K562 (cell line): ENCODE data around the gene CAST. TPM values are rescaled to one million over a fixed set of nuclear protein-coding genes. Genes with fewer than 3 reads are reported as not detected.

Experiments
- ADNP ChIP-seq: fragments of 200-800 bp; sonication (Bioruptor generic); IDR thresholded peaks from 2 replicates; pipeline ENCODE4 v1.6.1; 2016; ENCODE audit warnings: missing genetic modification characterization, missing compliant biosample characterization
- ARID1B ChIP-seq: fragments of 450-650 bp; IDR thresholded peaks from 2 replicates; pipeline ENCODE4 v1.6.1; 2016; ENCODE audit warnings: antibody characterized with exemption, mild to moderate bottlenecking, inconsistent platforms
- EP300 ChIP-seq: IDR thresholded peaks from 2 replicates; pipeline ENCODE4 v1.6.1; 2012; ENCODE audit warnings: low read length, improper control_type of control experiment
- HDGF ChIP-seq: fragments of 450-650 bp; IDR thresholded peaks from 2 replicates; pipeline ENCODE4 v1.6.1; 2016
- KDM1A ChIP-seq, 2 experiments: fragments of 450-650 bp; IDR thresholded peaks; 2 replicates each; pipeline ENCODE4 v1.6.1; 2016; ENCODE audit warnings: mild to moderate bottlenecking in 2 of 2
- NCOA2 ChIP-seq, 2 experiments: fragments of 450-650 bp; IDR thresholded peaks; 2 replicates each; pipeline ENCODE4 v1.6.1; 2018; ENCODE audit warnings: mild to moderate bottlenecking in 2 of 2, moderate library complexity in 1 of 2; ENCODE audit not compliant: partially characterized antibody in 2 of 2
- NFXL1 ChIP-seq: fragments of 450-650 bp; formaldehyde crosslinking; IDR thresholded peaks from 2 replicates; pipeline ENCODE4 v1.4.0; 2021; ENCODE audit warnings: mild to moderate bottlenecking
- NR2C2 ChIP-seq, 2 experiments: fragments of 200-800 bp in 1 of 2; sonication (Bioruptor generic) in 1 of 2; sonication (generic) in 1 of 2; formaldehyde crosslinking in 1 of 2; IDR thresholded peaks; 2 replicates each; pipeline versions ENCODE4 v1.6.1 to v1.8.0; 2016 to 2022; ENCODE audit warnings: mild to moderate bottlenecking in 1 of 2, missing compliant biosample characterization in 1 of 2, missing genetic modification characterization in 1 of 2, missing genetic modification reagents in 1 of 2
- SAFB2 ChIP-seq: fragments of 200-400 bp; formaldehyde crosslinking; IDR thresholded peaks from 2 replicates; pipeline ENCODE4 v1.6.1; 2018; ENCODE audit warnings: borderline replicate concordance, low read length, low read depth, moderate library complexity; ENCODE audit not compliant: severe bottlenecking
- SLC30A9 ChIP-seq: fragments of 250-450 bp; sonication (Bioruptor Pico); IDR thresholded peaks from 2 replicates; pipeline ENCODE4 v1.8.0; 2022; ENCODE audit warnings: mild to moderate bottlenecking, moderate library complexity
- SMAD4 ChIP-seq: fragments of 250-450 bp; sonication (Bioruptor Pico); conservative IDR thresholded peaks from 2 replicates; pipeline ENCODE4 v1.8.0; 2021; ENCODE audit warnings: inconsistent platforms, mild to moderate bottlenecking, moderate library complexity
- TAF7 ChIP-seq: fragments of 450-650 bp; IDR thresholded peaks from 2 replicates; pipeline ENCODE4 v1.6.1; 2016; ENCODE audit warnings: missing genetic modification characterization, missing compliant biosample characterization
- ZKSCAN1 ChIP-seq: fragments of 150-350 bp; IDR thresholded peaks from 2 replicates; pipeline ENCODE4 v1.6.1; 2016; ENCODE audit warnings: low read depth, low read length
- ZNF282 ChIP-seq: sonication (generic); formaldehyde crosslinking; IDR thresholded peaks from 2 replicates; pipeline ENCODE4 v1.8.1; 2023; ENCODE audit warnings: missing genetic modification reagents
- ZNF431 ChIP-seq: sonication (generic); formaldehyde crosslinking; IDR thresholded peaks from 2 replicates; pipeline ENCODE4 v1.8.0; 2022; ENCODE audit warnings: mild to moderate bottlenecking, missing genetic modification reagents
- ZNF644 ChIP-seq: fragments of 200-800 bp; sonication (Bioruptor generic); IDR thresholded peaks from 2 replicates; pipeline ENCODE4 v1.6.1; 2016; ENCODE audit warnings: low read depth, missing genetic modification characterization, missing compliant biosample characterization
- polyA plus RNA-seq, 8 experiments: library from polyadenylated mRNA; depleted of rRNA in 4 of 8; stranded (reverse) in 5 of 8; unstranded in 3 of 8; fragments of >200 nt; fragmentation: Nextera tagmentation in 2 of 8; fragmentation: Illumina TruSeq in 1 of 8; extraction: Ambion mirVana in 2 of 8; extraction: Trizol in 1 of 8; gene quantifications; 2 replicates each; pipeline versions ENCODE4 v1.2.1 to v1.2.3, GENCODE V29; 2011 to 2014; ENCODE audit warnings: inconsistent platforms in 1 of 8, missing spikeins in 1 of 8
- total RNA-seq, 7 experiments: library from RNA; depleted of rRNA in 6 of 7; stranded (reverse); fragments of >200 nt in 6 of 7; fragmentation: Illumina TruSeq in 2 of 7; extraction: Trizol in 2 of 7; gene quantifications; 2 replicates each; pipeline versions ENCODE4 v1.2.1 to v1.2.3, GENCODE V29; 2011 to 2021; ENCODE audit warnings: low replicate concordance in 1 of 7
- TF ChIP-seq, protein P1 (sequence below): sonication (generic); formaldehyde crosslinking; IDR thresholded peaks from 2 replicates; pipeline ENCODE4 v1.8.0; 2023; ENCODE audit warnings: mild to moderate bottlenecking, missing genetic modification reagents
- TF ChIP-seq, protein P2 (sequence below): fragments of 250-450 bp; sonication (Bioruptor Pico); IDR thresholded peaks from 2 replicates; pipeline ENCODE4 v1.4.0; 2020
- TF ChIP-seq, protein P3 (sequence below): fragments of 250-450 bp; sonication (Bioruptor Pico); IDR thresholded peaks from 2 replicates; pipeline ENCODE4 v1.4.0; 2020; ENCODE audit warnings: borderline replicate concordance
- TF ChIP-seq, protein P4 (sequence below), 3 experiments: fragments of 200-800 bp in 1 of 3; sonication (Bioruptor generic) in 1 of 3; sonication (generic) in 1 of 3; formaldehyde crosslinking in 1 of 3; IDR thresholded peaks; 2 replicates each; pipeline versions ENCODE4 v1.6.1 to v1.8.0; 2016 to 2022; ENCODE audit warnings: mild to moderate bottlenecking in 2 of 3, missing compliant biosample characterization in 2 of 3, missing genetic modification characterization in 2 of 3, missing genetic modification reagents in 1 of 3
- TF ChIP-seq, protein P5 (sequence below), 2 experiments: fragments of 250-450 bp in 1 of 2; fragments of 450-650 bp in 1 of 2; sonication (Bioruptor Pico) in 1 of 2; IDR thresholded peaks; 2 replicates each; pipeline versions ENCODE4 v1.6.1 to v1.8.0; 2016 to 2021; ENCODE audit warnings: mild to moderate bottlenecking in 2 of 2, moderate library complexity in 2 of 2, missing compliant biosample characterization in 1 of 2, missing genetic modification characterization in 1 of 2

The CAST gene
- total and polyA plus RNA-seq, 9 of the 15 experiments (the other 6 are each of a cell fraction or from before 2014, with no cell fraction given) = 55.5 to 136 (median 86.1) TPM

DNA sequence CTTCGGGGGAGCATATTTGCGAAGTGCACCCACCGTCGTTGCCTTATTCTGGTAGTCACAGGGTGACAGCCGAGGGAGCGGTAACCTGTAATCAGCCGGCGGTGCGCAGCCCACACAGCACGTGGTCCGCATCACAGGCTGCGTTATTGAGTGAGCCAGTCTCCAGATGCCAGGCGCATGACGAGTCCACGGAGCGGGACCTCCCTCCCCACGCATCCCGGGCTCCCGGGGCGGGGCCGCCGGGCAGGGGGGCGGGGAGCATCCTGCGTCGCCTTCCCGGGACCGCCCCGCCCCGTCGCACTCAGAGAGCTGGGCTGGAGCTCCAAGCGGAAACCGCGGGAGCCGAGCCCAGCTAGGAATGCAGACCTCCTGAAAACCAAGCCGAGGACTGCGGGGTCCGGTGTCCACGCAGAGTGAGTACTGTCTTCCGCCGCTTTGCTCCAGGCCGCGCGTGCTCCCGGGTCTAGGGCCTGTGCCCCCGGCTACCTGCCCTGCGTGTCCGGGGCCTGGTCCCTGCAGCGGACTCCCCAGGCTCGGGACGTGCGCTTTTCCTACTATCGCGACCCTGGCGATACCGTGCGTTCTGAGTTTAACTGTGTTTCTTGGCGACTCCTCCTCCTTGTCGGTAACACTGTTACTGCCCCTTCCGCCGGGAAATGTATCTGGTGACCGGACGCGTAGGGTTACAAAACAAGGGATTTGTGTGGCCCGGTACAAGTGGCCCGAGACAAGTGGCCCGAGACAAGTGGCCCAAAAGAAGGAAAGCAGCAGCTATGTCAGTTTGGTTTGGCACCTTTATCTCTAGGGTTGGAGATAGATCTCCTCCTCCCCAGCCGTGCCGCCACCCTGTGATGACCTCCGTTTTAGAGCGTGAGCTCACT, 40.6 kb downstream of the CAST start (continued):
- TF ChIP-seq NR2C2 (CRISPR knock-in tag; IDR thresholded peaks at IDR 0.05) (peak; percentile 59; the same call in 1 of the 2 replicates), NR2C2 (tag; IDR thresholded peaks at IDR 0.05) (peak; percentile 93), TAF7 (tag) (peak; percentile 75), SLC30A9 (CRISPR knock-in tag) (no peak), ARID1B (peak; percentile 48; the same call in 1 of the 2 replicates), ADNP (no peak), ZNF644 (no peak), ZNF282 (CRISPR knock-in tag) (no peak; the same call in 1 of the 2 replicates), KDM1A (IDR thresholded peaks at IDR 0.05) (no peak), ZKSCAN1 (0 out of 2 replicates have a peak, but pooled peaks have one; percentile 9), NCOA2 (IDR thresholded peaks at IDR 0.05; ENCODE audit: partially characterized antibody in 2 of 2) (no peak), HDGF (no peak), ZNF431 (no peak; the same call in 1 of the 2 replicates), SAFB2 (no peak), NFXL1 (CRISPR knock-in tag) (no peak), EP300 (no peak), SMAD4 (0 out of 2 replicates have a peak, but pooled peaks have one; percentile 14)
- TF ChIP-seq, protein P1, sequence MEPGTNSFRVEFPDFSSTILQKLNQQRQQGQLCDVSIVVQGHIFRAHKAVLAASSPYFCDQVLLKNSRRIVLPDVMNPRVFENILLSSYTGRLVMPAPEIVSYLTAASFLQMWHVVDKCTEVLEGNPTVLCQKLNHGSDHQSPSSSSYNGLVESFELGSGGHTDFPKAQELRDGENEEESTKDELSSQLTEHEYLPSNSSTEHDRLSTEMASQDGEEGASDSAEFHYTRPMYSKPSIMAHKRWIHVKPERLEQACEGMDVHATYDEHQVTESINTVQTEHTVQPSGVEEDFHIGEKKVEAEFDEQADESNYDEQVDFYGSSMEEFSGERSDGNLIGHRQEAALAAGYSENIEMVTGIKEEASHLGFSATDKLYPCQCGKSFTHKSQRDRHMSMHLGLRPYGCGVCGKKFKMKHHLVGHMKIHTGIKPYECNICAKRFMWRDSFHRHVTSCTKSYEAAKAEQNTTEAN (CRISPR knock-in tag) = peak; percentile 43; the same call in 1 of the 2 replicates
- TF ChIP-seq, protein P2, sequence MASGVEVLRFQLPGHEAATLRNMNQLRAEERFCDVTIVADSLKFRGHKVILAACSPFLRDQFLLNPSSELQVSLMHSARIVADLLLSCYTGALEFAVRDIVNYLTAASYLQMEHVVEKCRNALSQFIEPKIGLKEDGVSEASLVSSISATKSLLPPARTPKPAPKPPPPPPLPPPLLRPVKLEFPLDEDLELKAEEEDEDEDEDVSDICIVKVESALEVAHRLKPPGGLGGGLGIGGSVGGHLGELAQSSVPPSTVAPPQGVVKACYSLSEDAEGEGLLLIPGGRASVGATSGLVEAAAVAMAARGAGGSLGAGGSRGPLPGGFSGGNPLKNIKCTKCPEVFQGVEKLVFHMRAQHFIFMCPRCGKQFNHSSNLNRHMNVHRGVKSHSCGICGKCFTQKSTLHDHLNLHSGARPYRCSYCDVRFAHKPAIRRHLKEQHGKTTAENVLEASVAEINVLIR (CRISPR knock-in tag) = no peak
- TF ChIP-seq, protein P3, sequence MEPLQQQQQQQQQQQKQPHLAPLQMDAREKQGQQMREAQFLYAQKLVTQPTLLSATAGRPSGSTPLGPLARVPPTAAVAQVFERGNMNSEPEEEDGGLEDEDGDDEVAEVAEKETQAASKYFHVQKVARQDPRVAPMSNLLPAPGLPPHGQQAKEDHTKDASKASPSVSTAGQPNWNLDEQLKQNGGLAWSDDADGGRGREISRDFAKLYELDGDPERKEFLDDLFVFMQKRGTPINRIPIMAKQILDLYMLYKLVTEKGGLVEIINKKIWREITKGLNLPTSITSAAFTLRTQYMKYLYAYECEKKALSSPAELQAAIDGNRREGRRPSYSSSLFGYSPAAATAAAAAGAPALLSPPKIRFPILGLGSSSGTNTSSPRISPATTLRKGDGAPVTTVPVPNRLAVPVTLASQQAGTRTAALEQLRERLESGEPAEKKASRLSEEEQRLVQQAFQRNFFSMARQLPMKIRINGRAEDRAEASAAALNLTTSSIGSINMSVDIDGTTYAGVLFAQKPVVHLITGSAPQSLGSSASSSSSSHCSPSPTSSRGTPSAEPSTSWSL (CRISPR knock-in tag) = no peak
- TF ChIP-seq, protein P4, sequence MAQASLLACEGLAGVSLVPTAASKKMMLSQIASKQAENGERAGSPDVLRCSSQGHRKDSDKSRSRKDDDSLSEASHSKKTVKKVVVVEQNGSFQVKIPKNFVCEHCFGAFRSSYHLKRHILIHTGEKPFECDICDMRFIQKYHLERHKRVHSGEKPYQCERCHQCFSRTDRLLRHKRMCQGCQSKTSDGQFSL (CRISPR knock-in tag; IDR thresholded peaks at IDR 0.05) = 0 out of 2 replicates have a peak, but pooled peaks have one; percentile 32
- TF ChIP-seq, protein P4 (tag; IDR thresholded peaks at IDR 0.05) = no peak
- TF ChIP-seq, protein P5, sequence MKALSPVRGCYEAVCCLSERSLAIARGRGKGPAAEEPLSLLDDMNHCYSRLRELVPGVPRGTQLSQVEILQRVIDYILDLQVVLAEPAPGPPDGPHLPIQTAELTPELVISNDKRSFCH (CRISPR knock-in tag; IDR thresholded peaks at IDR 0.05) = no peak
- TF ChIP-seq, protein P5 (tag; IDR thresholded peaks at IDR 0.05) = peak; percentile 46; the same call in 1 of the 2 replicates
